HepG2 (cell line): ENCODE results near the gene TXNIP. TPM values are rescaled to one million over a fixed set of nuclear protein-coding genes. Genes with fewer than 3 reads are reported as not detected.

ENCODE experiments used
- ATF6 ChIP-seq: sonication (generic); formaldehyde crosslinking; conservative IDR thresholded peaks from 2 replicates; pipeline ENCODE4 v1.4.0; 2020; ENCODE audit warnings: missing genetic modification reagents
- BHLHE40 ChIP-seq: IDR thresholded peaks from 2 replicates; pipeline ENCODE4 v1.6.1; 2011; ENCODE audit warnings: low read length, improper control_type of control experiment
- ELF4 ChIP-seq: sonication (generic); formaldehyde crosslinking; IDR thresholded peaks from 2 replicates; pipeline ENCODE4 v1.5.0; 2020; ENCODE audit warnings: missing genetic modification reagents, mild to moderate bottlenecking, moderate library complexity, borderline replicate concordance
- FOXJ3 ChIP-seq: sonication (generic); formaldehyde crosslinking; IDR thresholded peaks from 2 replicates; pipeline ENCODE4 v1.4.0; 2020; ENCODE audit warnings: missing genetic modification reagents, mild to moderate bottlenecking, borderline replicate concordance
- HMGXB4 ChIP-seq, 2 experiments: sonication (generic) in 1 of 2; formaldehyde crosslinking in 1 of 2; IDR thresholded peaks; 2 replicates each; pipeline versions ENCODE4 v1.4.0 to v1.6.1; 2018 to 2020; ENCODE audit warnings: missing genetic modification reagents in 2 of 2, borderline replicate concordance in 1 of 2, low read depth in 1 of 2, mild to moderate bottlenecking in 1 of 2, missing biosample characterization in 1 of 2
- MAFK ChIP-seq, 2 experiments: IDR thresholded peaks in 1 of 2; conservative IDR thresholded peaks in 1 of 2; 2 replicates each; pipeline ENCODE4 v1.6.1; 2011; ENCODE audit warnings: improper control_type of control experiment in 2 of 2, low read length in 2 of 2
- MEIS1 ChIP-seq: sonication (generic); formaldehyde crosslinking; IDR thresholded peaks from 2 replicates; pipeline ENCODE4 v1.9.0; 2021; ENCODE audit warnings: mild to moderate bottlenecking, missing genetic modification reagents, moderate library complexity, borderline replicate concordance
- POLR2G ChIP-seq: fragments of 200-400 bp; formaldehyde crosslinking; IDR thresholded peaks from 2 replicates; pipeline ENCODE4 v1.6.1; 2018; ENCODE audit warnings: mild to moderate bottlenecking, low read depth, low read length, moderate library complexity
- SIN3B ChIP-seq: fragments of 150-350 bp; IDR thresholded peaks from 2 replicates; pipeline ENCODE4 v1.6.1; 2014; ENCODE audit warnings: low read length
- SRF ChIP-seq: IDR thresholded peaks from 2 replicates; pipeline ENCODE4 v1.6.1; 2011; ENCODE audit warnings: mild to moderate bottlenecking, low read depth, low read length, moderate library complexity
- SRSF1 ChIP-seq: fragments of 200-400 bp; formaldehyde crosslinking; optimal IDR thresholded peaks from 2 replicates; pipeline ENCODE3; 2017; ENCODE audit warnings: mild to moderate bottlenecking, low read depth, low read length, moderate library complexity
- SRSF4 ChIP-seq: fragments of 200-400 bp; formaldehyde crosslinking; IDR thresholded peaks from one replicate; pipeline ENCODE4 v1.6.1; 2018; ENCODE audit warnings: mild to moderate bottlenecking, low read depth, low read length, moderate library complexity; ENCODE audit not compliant: poor library complexity, severe bottlenecking
- TAF15 ChIP-seq: fragments of 200-400 bp; formaldehyde crosslinking; IDR thresholded peaks from one replicate; pipeline ENCODE4 v1.6.1; 2018; ENCODE audit warnings: mild to moderate bottlenecking, low read depth, low read length; ENCODE audit not compliant: poor library complexity, severe bottlenecking
- TARDBP ChIP-seq: sonication (generic); formaldehyde crosslinking; IDR thresholded peaks from 2 replicates; pipeline ENCODE4 v1.8.0; 2022; ENCODE audit warnings: mild to moderate bottlenecking, missing genetic modification reagents
- TCF7 ChIP-seq: sonication (generic); IDR thresholded peaks from 2 replicates; pipeline ENCODE4 v1.6.1; 2016; ENCODE audit warnings: antibody characterized with exemption, low read depth
- ZBTB20 ChIP-seq: sonication (generic); formaldehyde crosslinking; IDR thresholded peaks from 2 replicates; pipeline ENCODE4 v1.8.1; 2023; ENCODE audit warnings: missing genetic modification reagents, low read depth, mild to moderate bottlenecking, borderline replicate concordance
- ZNF280B ChIP-seq: sonication (generic); formaldehyde crosslinking; IDR thresholded peaks from 2 replicates; pipeline ENCODE4 v1.5.0; 2020; ENCODE audit warnings: missing genetic modification reagents, mild to moderate bottlenecking, borderline replicate concordance
- ZNF343 ChIP-seq: sonication (generic); formaldehyde crosslinking; IDR thresholded peaks from 2 replicates; pipeline ENCODE4 v1.4.0; 2020; ENCODE audit warnings: mild to moderate bottlenecking, missing genetic modification reagents
- ZNF446 ChIP-seq: sonication (generic); formaldehyde crosslinking; IDR thresholded peaks from 2 replicates; pipeline ENCODE4 v1.5.0; 2020; ENCODE audit warnings: mild to moderate bottlenecking, missing genetic modification reagents
- ZNF558 ChIP-seq: sonication (generic); formaldehyde crosslinking; IDR thresholded peaks from 2 replicates; pipeline ENCODE4 v1.9.0; 2022; ENCODE audit warnings: mild to moderate bottlenecking, missing genetic modification reagents, borderline replicate concordance
- ZNF784 ChIP-seq: sonication (generic); formaldehyde crosslinking; IDR thresholded peaks from 2 replicates; pipeline ENCODE4 v1.5.1; 2020; ENCODE audit warnings: missing genetic modification reagents, mild to moderate bottlenecking, borderline replicate concordance
- ZNF878 ChIP-seq: sonication (generic); formaldehyde crosslinking; IDR thresholded peaks from 2 replicates; pipeline ENCODE4 v1.8.1; 2023; ENCODE audit warnings: mild to moderate bottlenecking, missing genetic modification reagents, moderate library complexity
- polyA plus RNA-seq, 8 experiments: library from polyadenylated mRNA; depleted of rRNA in 3 of 8; stranded (reverse) in 7 of 8; unstranded in 1 of 8; fragments of >200 nt; fragmentation: Illumina TruSeq in 4 of 8; extraction: Trizol in 4 of 8; gene quantifications; 2 replicates each; pipeline versions ENCODE4 v1.2.1 to v1.2.3, GENCODE V29; 2011 to 2016; ENCODE audit warnings: low read depth in 4 of 8, missing spikeins in 1 of 8, mixed read lengths in 1 of 8; ENCODE audit not compliant: insufficient read depth in 1 of 8
- total RNA-seq, 5 experiments: library from RNA; depleted of rRNA; stranded (reverse); fragments of >200 nt; fragmentation: Illumina TruSeq; extraction: Trizol; gene quantifications; 2 replicates each; pipeline ENCODE4 v1.2.3, GENCODE V29; 2016; ENCODE audit warnings: low read depth in 1 of 5

TXNIP gene
- total and polyA plus RNA-seq, 2 of the 13 experiments (the other 11 are each of a cell fraction or from before 2014, with no cell fraction given), result 24.4 to 237 TPM

GRCh38 chr1:145996433-145997015, at the start of gene TXNIP (continued):
- TF ChIP-seq SRF (peak; percentile 6; the same call in 1 of the 2 replicates), MEIS1 (peak; percentile 57; the same call in 1 of the 2 replicates), SRSF4 (no peak), ZNF343 (0 out of 2 replicates have a peak, but pooled peaks have one; percentile 88), ZBTB20 (CRISPR knock-in tag) (peak; percentile 89; the same call in 1 of the 2 replicates), TAF15 (no peak), ZNF280B (CRISPR knock-in tag) (peak; percentile 91), POLR2G (peak; percentile 68), FOXJ3 (peak; percentile 92), ZNF558 (CRISPR knock-in tag) (0 out of 2 replicates have a peak, but pooled peaks have one; percentile 32), ZNF784 (CRISPR knock-in tag) (peak; percentile 92), HMGXB4 (CRISPR knock-in tag; IDR thresholded peaks at IDR 0.05; ENCODE audit: borderline replicate concordance in 1 of 2, low read depth in 1 of 2) (peak; percentile 81 to 84; a peak in 3 of 4 replicates), ELF4 (peak; percentile 56; the same call in 1 of the 2 replicates), ZNF446 (CRISPR knock-in tag) (peak; percentile 77), BHLHE40 (peak; percentile 79), TARDBP (CRISPR knock-in tag) (peak; percentile 98), SIN3B (0 out of 2 replicates have a peak, but pooled peaks have one; percentile 57), TCF7 (0 out of 2 replicates have a peak, but pooled peaks have one; percentile 16), ZNF878 (peak; percentile 97), SRSF1 (peak; percentile 52), MAFK (conservative IDR thresholded peaks at IDR 0.05 in 1 of 2, IDR thresholded peaks at IDR 0.05 in 1 of 2; ENCODE audit: low read length in 2 of 2) (peak; percentile 26 to 49; a peak in 2 of 4 replicates), ATF6 (CRISPR knock-in tag) (no peak)
